ENCODE data around the gene GNG4. TPM values are rescaled to one million over a fixed set of nuclear protein-coding genes. Genes with fewer than 3 reads are reported as not detected.

GNG4 gene
- total and polyA plus RNA-seq, 2 donors (not counting 3 experiments of a cell fraction or from before 2014, with no cell fraction given) = 0.10 TPM; not detected in 1

DNA sequence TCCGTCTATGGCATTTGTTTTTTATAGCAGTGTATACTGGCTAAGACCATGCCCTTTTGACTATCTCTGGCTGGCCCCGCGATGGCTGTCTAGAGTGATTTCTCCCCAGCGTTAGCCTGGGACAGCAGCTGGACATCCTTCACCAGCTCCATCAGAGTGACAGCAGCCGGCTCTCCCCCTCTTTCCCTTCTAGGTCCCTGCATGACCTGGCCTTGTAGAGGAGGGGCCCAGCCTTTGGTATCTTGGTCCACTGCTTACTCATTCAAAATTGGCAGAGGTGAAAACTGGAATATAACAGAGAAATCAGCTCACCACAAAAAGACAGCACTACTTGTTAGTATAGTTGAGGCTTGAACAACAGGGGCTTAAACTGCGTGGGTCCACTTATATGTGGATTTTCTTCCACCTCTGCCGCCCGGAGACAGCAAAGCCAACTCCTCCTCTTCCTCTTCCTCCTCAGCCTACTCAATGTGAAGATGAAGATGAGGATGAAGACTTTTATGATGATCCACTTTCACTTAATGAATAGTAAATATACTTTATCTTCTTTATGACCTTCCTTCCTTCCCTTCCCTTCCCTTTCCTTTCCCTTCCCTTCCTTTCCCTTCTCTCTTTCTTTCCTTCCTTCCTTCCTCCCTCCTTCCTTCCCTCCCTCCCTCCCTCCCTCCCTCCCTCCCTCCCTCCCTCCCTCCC, 116.0 kb downstream of the GNG4 start:
- no peaks in the 10 kb centered on the region for H4K20me1 ChIP-seq (replicated peaks; ENCODE audit: control insufficient read depth, extremely low read depth, insufficient read depth, low read length)
- no peaks in the 10 kb centered on the region for H3K36me3 ChIP-seq (ENCODE audit: control insufficient read depth in 2 of 2, extremely low read depth in 1 of 2, insufficient read depth in 2 of 2, low read length in 2 of 2)
- dilution Hi-C loops (cut with MboI; ENCODE audit: extremely low pct_ligation_motif_present, low sequenced_read_pairs) = no loop called here
- POLR2A ChIA-PET = no interaction called here
- H3K9ac ChIP-seq (replicated peaks; ENCODE audit: extremely low read depth, insufficient read depth, low read length) = no peak overlapping the region
- FAIRE-seq = no peak
- H2AFZ ChIP-seq (ENCODE audit: low read depth, low read length) = no peak overlapping the region
- H3K27ac ChIP-seq (ENCODE audit: insufficient read depth, low read depth, low read length) = no peak overlapping the region
- intact Hi-C loops (cut with micrococcal nuclease) = no loop called here
- H3K27me3 ChIP-seq (ENCODE audit: control insufficient read depth in 2 of 2, insufficient read depth in 2 of 2, low read length in 2 of 2) = no peaks in the 10 kb centered on the region
- no peaks in the 10 kb centered on the region for H3K9me3 ChIP-seq (replicated peaks; ENCODE audit: control insufficient read depth, insufficient read depth, low read length)
- no peak overlapping the region for H3K4me2 ChIP-seq (ENCODE audit: insufficient read depth, low read length)
- H3K9me1 ChIP-seq (replicated peaks; ENCODE audit: control insufficient read depth, extremely low read depth, insufficient read depth, low read length) = no peaks in the 10 kb centered on the region
- H3K4me1 ChIP-seq (ENCODE audit: control insufficient read depth, extremely low read depth, insufficient read depth, low read length) = no peaks in the 10 kb centered on the region
- no peak for DNase-seq (ENCODE audit: low read depth, low spot score)
- no TSS peak for BruUV-seq (replicated peaks)
- H3K79me2 ChIP-seq (ENCODE audit: control insufficient read depth, insufficient read depth, low read length) = no peaks in the 10 kb centered on the region
- H3K4me3 ChIP-seq (replicated peaks in 1 of 3; ENCODE audit: insufficient read depth in 1 of 3, low read depth in 1 of 3, low read length in 3 of 3) = no peak overlapping the region
- TF ChIP-seq GATA2 (IDR thresholded peaks at IDR 0.05; ENCODE audit: insufficient read depth, insufficient read length, low read depth, low read length) (no peak), MYC (IDR thresholded peaks at IDR 0.05; ENCODE audit: low read depth, low read length) (no peak), POLR2AphosphoS5 (IDR thresholded peaks at IDR 0.05; ENCODE audit: insufficient read depth, low read depth, low read length) (no peak), EZH2 (IDR thresholded peaks at IDR 0.05; ENCODE audit: borderline replicate concordance, low read depth, low read length, severe bottlenecking) (no peak), POLR2A (IDR thresholded peaks at IDR 0.05; ENCODE audit: low read depth, low read length) (no peak)
- TF ChIP-seq, protein P1, sequence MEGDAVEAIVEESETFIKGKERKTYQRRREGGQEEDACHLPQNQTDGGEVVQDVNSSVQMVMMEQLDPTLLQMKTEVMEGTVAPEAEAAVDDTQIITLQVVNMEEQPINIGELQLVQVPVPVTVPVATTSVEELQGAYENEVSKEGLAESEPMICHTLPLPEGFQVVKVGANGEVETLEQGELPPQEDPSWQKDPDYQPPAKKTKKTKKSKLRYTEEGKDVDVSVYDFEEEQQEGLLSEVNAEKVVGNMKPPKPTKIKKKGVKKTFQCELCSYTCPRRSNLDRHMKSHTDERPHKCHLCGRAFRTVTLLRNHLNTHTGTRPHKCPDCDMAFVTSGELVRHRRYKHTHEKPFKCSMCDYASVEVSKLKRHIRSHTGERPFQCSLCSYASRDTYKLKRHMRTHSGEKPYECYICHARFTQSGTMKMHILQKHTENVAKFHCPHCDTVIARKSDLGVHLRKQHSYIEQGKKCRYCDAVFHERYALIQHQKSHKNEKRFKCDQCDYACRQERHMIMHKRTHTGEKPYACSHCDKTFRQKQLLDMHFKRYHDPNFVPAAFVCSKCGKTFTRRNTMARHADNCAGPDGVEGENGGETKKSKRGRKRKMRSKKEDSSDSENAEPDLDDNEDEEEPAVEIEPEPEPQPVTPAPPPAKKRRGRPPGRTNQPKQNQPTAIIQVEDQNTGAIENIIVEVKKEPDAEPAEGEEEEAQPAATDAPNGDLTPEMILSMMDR (IDR thresholded peaks at IDR 0.05; ENCODE audit: extremely low read depth in 1 of 2, insufficient read depth in 1 of 2, low read depth in 1 of 2, low read length in 2 of 2) = no peak
- TF ChIP-seq, protein P2, sequence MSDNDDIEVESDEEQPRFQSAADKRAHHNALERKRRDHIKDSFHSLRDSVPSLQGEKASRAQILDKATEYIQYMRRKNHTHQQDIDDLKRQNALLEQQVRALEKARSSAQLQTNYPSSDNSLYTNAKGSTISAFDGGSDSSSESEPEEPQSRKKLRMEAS (IDR thresholded peaks at IDR 0.05; ENCODE audit: insufficient read depth, insufficient read length) = no peak
- CTCF ChIA-PET = interaction anchor here (1.3 kb wide), 1 partner anchor 20 kb away, joined by 3 read pairs; no protein-coding TSS in a partner anchor

Measured in endothelial cell of umbilical vein (primary cell).